Hepatocyte (in vitro differentiated cells): ENCODE results near the gene SP110. TPM values are rescaled to one million over a fixed set of nuclear protein-coding genes. Genes with fewer than 3 reads are reported as not detected.

ENCODE experiments used
- DNase-seq: peaks from one replicate; pipeline ENCODE4 v3.0.0-alpha.2; 2016; ENCODE audit warnings: low spot score
- H2AFZ ChIP-seq: fragments of 200-600 bp; sonication (generic); 2 replicates; pipeline ENCODE4 v1.6.0; 2016; ENCODE audit warnings: antibody characterized with exemption, mild to moderate bottlenecking
- H3K27ac ChIP-seq: fragments of 200-600 bp; sonication (generic); 2 replicates; pipeline ENCODE4 v1.5.1; 2016; ENCODE audit warnings: mild to moderate bottlenecking
- H3K27me3 ChIP-seq: fragments of 200-600 bp; sonication (generic); 2 replicates; pipeline ENCODE4 v1.6.1; 2016
- H3K36me3 ChIP-seq: fragments of 200-600 bp; sonication (generic); replicated peaks from 2 replicates; pipeline ENCODE4 v1.5.1; 2016; ENCODE audit warnings: low read depth; ENCODE audit not compliant: insufficient read depth
- H3K4me1 ChIP-seq: fragments of 200-600 bp; sonication (generic); 2 replicates; pipeline ENCODE4 v1.5.1; 2016; ENCODE audit warnings: mild to moderate bottlenecking, moderate library complexity; ENCODE audit not compliant: insufficient read depth
- H3K4me2 ChIP-seq: fragments of 200-600 bp; sonication (generic); 2 replicates; pipeline ENCODE4 v1.6.0; 2016
- H3K4me3 ChIP-seq: fragments of 200-600 bp; sonication (generic); 2 replicates; pipeline ENCODE4 v1.5.1; 2016; ENCODE audit warnings: mild to moderate bottlenecking
- H3K79me2 ChIP-seq: fragments of 200-600 bp; sonication (generic); 2 replicates; pipeline ENCODE4 v1.6.0; 2017; ENCODE audit warnings: mild to moderate bottlenecking
- H3K9me2 ChIP-seq: fragments of 200-600 bp; sonication (generic); replicated peaks from 2 replicates; pipeline ENCODE4 v1.6.0; 2017; ENCODE audit warnings: mild to moderate bottlenecking; ENCODE audit not compliant: insufficient read depth
- H3K9me3 ChIP-seq: fragments of 200-600 bp; sonication (generic); 2 replicates; pipeline ENCODE4 v1.5.1; 2016; ENCODE audit warnings: low read depth, mild to moderate bottlenecking
- H4K20me1 ChIP-seq: fragments of 200-600 bp; sonication (generic); 2 replicates; pipeline ENCODE4 v1.6.0; 2016; ENCODE audit warnings: mild to moderate bottlenecking; ENCODE audit not compliant: insufficient read depth, poor library complexity, severe bottlenecking
- EZH2 ChIP-seq: fragments of 200-600 bp; sonication (generic); IDR thresholded peaks from 2 replicates; pipeline ENCODE4 v1.6.1; 2016; ENCODE audit warnings: antibody characterized with exemption, mild to moderate bottlenecking, borderline replicate concordance
- EZH2phosphoT487 ChIP-seq: fragments of 200-600 bp; sonication (generic); IDR thresholded peaks from one replicate; pipeline ENCODE4 v1.6.1; 2018; ENCODE audit warnings: antibody characterized with exemption, mild to moderate bottlenecking, low read depth, moderate library complexity; ENCODE audit not compliant: unreplicated experiment, severe bottlenecking
- WGBS: methylation state at CpG from one replicate; pipeline ENCODE4 v1.1.6; 2016; ENCODE audit warnings: low lambda C conversion rate; ENCODE audit errors: missing lambda C conversion rate; 5-methylcytosine and 5-hydroxymethylcytosine counted together
- polyA plus RNA-seq: library from polyadenylated mRNA; unstranded; fragments of >200 nt; fragmentation: Nextera tagmentation; extraction: Ambion mirVana; gene quantifications from 2 replicates; pipeline ENCODE4 v1.2.1, GENCODE V29; 2016
- total RNA-seq: library from RNA; depleted of rRNA; stranded (reverse); fragments of >200 nt; gene quantifications from 2 replicates; pipeline ENCODE4 v1.2.3, GENCODE V29; 2014
- TF ChIP-seq, protein P1 (sequence below): fragments of 200-600 bp; sonication (generic); IDR thresholded peaks from 2 replicates; pipeline ENCODE4 v1.5.1; 2016; ENCODE audit warnings: antibody characterized with exemption, mild to moderate bottlenecking; ENCODE audit not compliant: poor library complexity

SP110 gene
- total and polyA plus RNA-seq, 2 experiments from 2014 or later: 10.9 to 15.9 TPM

- no peaks in the 10 kb centered on the region for H3K4me1 ChIP-seq
- 83% methylated on average over 7 of the region's 7 CpGs for WGBS
- TF ChIP-seq EZH2phosphoT487 (no peak), EZH2 (no peak)
- TF ChIP-seq, protein P1, sequence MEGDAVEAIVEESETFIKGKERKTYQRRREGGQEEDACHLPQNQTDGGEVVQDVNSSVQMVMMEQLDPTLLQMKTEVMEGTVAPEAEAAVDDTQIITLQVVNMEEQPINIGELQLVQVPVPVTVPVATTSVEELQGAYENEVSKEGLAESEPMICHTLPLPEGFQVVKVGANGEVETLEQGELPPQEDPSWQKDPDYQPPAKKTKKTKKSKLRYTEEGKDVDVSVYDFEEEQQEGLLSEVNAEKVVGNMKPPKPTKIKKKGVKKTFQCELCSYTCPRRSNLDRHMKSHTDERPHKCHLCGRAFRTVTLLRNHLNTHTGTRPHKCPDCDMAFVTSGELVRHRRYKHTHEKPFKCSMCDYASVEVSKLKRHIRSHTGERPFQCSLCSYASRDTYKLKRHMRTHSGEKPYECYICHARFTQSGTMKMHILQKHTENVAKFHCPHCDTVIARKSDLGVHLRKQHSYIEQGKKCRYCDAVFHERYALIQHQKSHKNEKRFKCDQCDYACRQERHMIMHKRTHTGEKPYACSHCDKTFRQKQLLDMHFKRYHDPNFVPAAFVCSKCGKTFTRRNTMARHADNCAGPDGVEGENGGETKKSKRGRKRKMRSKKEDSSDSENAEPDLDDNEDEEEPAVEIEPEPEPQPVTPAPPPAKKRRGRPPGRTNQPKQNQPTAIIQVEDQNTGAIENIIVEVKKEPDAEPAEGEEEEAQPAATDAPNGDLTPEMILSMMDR: no peak
- no peaks in the 10 kb centered on the region for H3K79me2 ChIP-seq
- H3K36me3 ChIP-seq: no peaks in the 10 kb centered on the region
- DNase-seq: no peak
- H3K4me2 ChIP-seq: no peak overlapping the region
- no peaks in the 10 kb centered on the region for H3K9me3 ChIP-seq
- H3K27me3 ChIP-seq: no peaks in the 10 kb centered on the region
- H3K9me2 ChIP-seq: no peaks in the 10 kb centered on the region
- no peaks in the 10 kb centered on the region for H4K20me1 ChIP-seq
- H3K4me3 ChIP-seq: no peak overlapping the region
- H2AFZ ChIP-seq: no peak overlapping the region
- H3K27ac ChIP-seq: no peak overlapping the region
These were observed 39.9 kb downstream of the SP110 start for GRCh38 chr2:230179907-230180306.

- no peaks in the 10 kb centered on the region for H3K79me2 ChIP-seq
- WGBS: 88% methylated on average over 6 of the region's 7 CpGs
- no peak overlapping the region for H3K27ac ChIP-seq
- no peak overlapping the region for H3K4me3 ChIP-seq
- no peaks in the 10 kb centered on the region for H3K9me3 ChIP-seq
- H2AFZ ChIP-seq: no peak overlapping the region
- no peaks in the 10 kb centered on the region for H4K20me1 ChIP-seq
- no peaks in the 10 kb centered on the region for H3K9me2 ChIP-seq
- no peaks in the 10 kb centered on the region for H3K4me1 ChIP-seq
- H3K4me2 ChIP-seq: no peak overlapping the region
- DNase-seq: no peak
- H3K36me3 ChIP-seq: no peaks in the 10 kb centered on the region
- no peak for TF ChIP-seq EZH2phosphoT487
- TF ChIP-seq, protein P1: no peak
- TF ChIP-seq EZH2: no peak
- H3K27me3 ChIP-seq: no peaks in the 10 kb centered on the region
These were observed 41.0 kb downstream of the SP110 start for GRCh38 chr2:230178546-230179485.

- Histone ChIP-seq H3K9me3 (no peaks in the 10 kb centered on the region), H4K20me1 (no peaks in the 10 kb centered on the region), H3K4me3 (no peak overlapping the region), H3K79me2 (no peaks in the 10 kb centered on the region), H3K27ac (no peak overlapping the region), H3K36me3 (no peaks in the 10 kb centered on the region), H3K4me1 (no peaks in the 10 kb centered on the region), H3K4me2 (no peak overlapping the region), H3K27me3 (no peaks in the 10 kb centered on the region), H3K9me2 (no peaks in the 10 kb centered on the region), H2AFZ (no peak overlapping the region)
- TF ChIP-seq, protein P1: no peak
- TF ChIP-seq EZH2phosphoT487: no peak
- no peak for DNase-seq
- WGBS: 92% methylated on average over 3 of the region's 3 CpGs
These were observed 42.8 kb downstream of the SP110 start for GRCh38 chr2:230176996-230177395.
